HG02938 (cell line): ENCODE data around the gene ZNF76.
"Not testable (repeated sequence)": the region's sequence is repeated elsewhere in the genome, so short reads cannot be mapped to it uniquely, and the experiment has no call there.

Source experiments
- ATAC-seq: cut with Tn5 transposase; IDR thresholded peaks from one replicate; pipeline ENCODE4 v1.9.1; 2021; ENCODE audit warnings: mild to moderate bottlenecking, moderate library complexity; ENCODE audit not compliant: unreplicated experiment

ZNF76 gene

DNA sequence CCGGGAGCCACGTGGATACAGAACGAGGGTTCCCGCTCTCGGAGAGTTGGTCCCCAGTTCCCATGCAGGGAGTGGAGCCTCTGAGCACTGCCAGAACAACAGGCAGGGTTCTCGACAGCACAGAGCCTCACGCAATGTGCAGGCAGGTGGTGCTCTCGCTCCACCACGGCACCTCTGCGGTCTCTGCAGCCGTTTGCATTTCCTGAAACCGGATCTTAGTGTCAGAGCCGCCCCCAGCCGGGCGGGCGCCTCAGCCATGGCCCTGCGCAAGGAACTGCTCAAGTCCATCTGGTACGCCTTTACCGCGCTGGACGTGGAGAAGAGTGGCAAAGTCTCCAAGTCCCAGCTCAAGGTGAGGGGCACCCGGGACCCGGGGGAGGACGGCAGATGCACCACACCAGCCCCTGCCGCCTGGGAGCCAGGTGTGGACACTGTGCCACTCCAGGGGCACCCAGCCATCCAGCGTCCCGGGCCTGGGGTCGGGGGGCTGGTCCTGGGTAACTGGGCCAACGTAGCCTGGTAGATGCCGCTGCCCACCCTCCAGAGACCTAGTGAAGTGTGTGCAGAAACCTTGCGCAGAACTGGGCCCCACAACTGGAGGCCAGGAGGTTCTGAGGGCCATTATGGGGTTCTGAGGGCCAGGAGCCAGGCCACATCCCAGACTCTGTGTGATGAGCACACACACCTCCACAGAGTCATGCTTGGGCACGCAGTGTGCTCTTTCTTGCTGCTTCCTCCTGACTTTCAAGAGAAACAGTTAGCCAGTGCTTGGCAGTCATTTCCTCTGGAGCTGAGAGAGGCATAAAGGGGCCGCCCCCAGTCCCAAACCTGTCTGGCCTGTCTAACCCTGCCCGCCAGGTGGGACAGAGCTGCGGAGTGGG lies 38.3 kb downstream of the ZNF76 start, which contains the start of gene DEF6:
DEF6 (plus strand) TSS at position 218 of the 881 bp plus-strand sequence; CDS start at position 257, 39 bp downstream.
- ATAC-seq, result peak; percentile 74

DNA sequence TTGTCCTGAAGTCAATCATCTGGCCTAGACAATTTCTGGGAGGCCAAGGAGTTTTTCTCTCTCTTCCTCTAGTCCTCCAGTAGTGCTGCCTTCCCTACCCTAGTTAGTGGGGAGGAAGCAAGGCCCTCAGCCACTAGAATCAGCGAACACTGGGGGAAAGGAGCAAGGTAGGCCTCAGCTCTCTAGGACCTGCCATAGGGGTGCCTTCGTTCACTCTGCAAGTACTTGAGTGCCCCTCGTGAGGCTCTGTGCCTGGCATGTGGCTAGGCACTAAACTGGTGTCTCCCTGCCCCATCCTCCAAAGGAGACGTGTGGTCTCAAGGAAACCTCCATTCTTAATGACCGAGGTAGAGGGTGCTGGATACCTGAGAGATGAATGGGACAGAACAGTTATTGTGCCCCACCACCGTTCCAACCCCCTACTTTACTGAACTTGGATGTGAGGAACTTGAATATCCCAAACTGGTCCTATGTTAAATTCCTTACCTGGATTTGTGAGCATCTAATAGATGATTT lies 39.1 kb downstream of the ZNF76 start:
- ATAC-seq, result no peak

GRCh38 chr6:35299674-35300073 lies 40.1 kb downstream of the ZNF76 start:
- no peak for ATAC-seq

GRCh38 chr6:35300848-35301247 lies 41.3 kb downstream of the ZNF76 start:
- no peak for ATAC-seq

DNA sequence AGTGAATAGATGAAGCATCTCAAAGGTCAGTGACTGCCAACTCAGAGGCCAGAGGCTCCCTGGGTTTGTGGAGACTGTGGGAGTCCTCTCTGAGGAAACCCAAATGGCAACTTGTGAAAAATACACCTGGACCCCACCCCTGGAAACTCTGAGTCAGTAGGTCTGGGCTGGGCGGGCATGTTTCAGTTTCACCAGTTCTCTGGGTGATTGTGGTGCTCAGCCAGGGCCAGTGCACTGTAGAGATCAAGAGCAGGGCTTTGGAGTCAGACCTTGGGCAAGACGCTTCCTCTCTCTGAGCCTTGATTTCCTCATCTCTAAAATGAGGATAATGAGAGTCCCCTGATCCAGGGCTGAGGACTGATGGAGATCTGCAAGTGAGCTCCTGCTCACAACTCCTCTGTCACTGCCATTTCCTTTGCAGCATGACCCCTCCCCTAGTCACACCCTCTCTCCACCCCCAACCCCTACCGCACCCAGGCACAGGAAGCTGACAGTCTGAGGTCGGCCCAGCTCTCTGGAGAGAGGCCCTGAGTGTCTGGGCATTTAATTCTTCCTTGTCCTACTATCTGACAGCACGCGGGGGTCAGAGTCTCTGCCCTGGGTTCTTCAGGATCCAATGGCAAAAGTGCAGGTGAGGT lies 43.2 kb downstream of the ZNF76 start:
- peak; percentile 68 for ATAC-seq

- no peak for ATAC-seq
Measured at GRCh38 chr6:35304299-35304698, 44.8 kb downstream of the ZNF76 start.

GRCh38 chr6:35305117-35305516 lies 45.6 kb downstream of the ZNF76 start:
- ATAC-seq, result no peak

DNA sequence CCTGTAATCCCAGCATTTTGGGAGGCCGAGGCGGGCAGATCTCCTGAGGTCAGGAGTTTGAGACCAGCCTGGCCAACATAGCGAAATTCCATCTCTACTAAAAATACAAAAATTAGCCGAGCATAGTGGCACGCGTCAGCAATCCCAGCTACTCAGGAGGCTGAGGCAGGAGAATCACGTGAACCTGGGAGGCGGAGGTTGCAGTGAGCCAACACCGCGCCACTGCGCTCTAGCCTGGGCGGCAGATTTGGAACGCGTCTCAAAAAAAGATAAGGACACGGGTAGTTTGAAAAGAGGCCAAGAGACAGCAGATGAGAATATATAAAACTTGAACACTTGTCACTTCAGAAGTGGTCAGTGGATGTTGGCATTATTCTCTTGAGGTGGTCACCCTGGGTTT lies 47.6 kb downstream of the ZNF76 start:
- ATAC-seq, result not testable (repeated sequence)

- not testable (repeated sequence) for ATAC-seq
Measured at GRCh38 chr6:35308543-35308942, 49.0 kb downstream of the ZNF76 start.

DNA sequence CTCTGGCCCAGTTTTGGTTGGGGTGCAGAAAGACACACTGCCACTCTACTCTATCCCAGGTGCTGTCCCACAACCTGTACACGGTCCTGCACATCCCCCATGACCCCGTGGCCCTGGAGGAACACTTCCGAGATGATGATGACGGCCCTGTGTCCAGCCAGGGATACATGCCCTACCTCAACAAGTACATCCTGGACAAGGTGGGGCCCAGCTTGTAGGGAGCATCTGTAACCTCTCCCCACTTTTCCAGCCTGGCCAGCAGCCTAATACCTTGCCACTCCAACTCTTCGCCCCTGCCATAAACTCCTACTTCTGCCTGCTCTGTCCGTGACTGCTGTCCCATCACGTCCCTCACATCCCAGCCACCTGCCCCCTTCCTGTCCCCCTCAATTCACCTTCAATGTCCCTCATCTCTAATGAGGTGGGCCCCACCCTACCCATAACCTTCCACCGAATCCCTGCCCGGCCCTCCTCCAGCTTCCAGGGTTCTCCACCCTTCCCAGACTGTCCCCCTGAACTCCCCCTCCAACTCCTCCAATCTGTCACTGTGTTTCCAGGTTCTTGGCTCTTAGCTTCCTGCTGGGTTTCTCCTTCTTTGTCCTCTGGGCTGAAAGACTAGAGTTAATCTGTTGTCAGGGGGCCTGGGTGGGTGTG lies 50.2 kb downstream of the ZNF76 start:
- no peak for ATAC-seq

DNA sequence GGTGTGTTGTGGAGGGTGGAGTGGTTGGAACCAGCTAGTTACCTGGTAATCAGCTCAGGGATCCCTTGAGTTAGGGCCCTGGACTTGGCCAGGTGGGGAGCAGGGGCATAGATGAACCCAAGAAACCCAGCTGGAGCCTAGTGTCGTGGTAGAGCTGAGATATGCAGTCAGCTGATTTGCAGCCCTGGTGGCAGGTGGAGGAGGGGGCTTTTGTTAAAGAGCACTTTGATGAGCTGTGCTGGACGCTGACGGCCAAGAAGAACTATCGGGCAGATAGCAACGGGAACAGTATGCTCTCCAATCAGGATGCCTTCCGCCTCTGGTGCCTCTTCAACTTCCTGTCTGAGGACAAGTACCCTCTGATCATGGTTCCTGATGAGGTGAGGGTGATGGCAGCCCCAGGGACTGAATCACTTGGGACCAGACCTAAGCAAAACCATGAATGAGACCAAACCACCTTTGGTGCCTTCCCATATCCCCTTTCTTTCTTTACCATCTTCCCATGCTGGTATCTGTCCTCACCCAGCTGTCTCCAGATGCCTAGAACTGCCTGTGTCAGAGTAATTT lies 50.8 kb downstream of the ZNF76 start:
- ATAC-seq, result no peak

DNA sequence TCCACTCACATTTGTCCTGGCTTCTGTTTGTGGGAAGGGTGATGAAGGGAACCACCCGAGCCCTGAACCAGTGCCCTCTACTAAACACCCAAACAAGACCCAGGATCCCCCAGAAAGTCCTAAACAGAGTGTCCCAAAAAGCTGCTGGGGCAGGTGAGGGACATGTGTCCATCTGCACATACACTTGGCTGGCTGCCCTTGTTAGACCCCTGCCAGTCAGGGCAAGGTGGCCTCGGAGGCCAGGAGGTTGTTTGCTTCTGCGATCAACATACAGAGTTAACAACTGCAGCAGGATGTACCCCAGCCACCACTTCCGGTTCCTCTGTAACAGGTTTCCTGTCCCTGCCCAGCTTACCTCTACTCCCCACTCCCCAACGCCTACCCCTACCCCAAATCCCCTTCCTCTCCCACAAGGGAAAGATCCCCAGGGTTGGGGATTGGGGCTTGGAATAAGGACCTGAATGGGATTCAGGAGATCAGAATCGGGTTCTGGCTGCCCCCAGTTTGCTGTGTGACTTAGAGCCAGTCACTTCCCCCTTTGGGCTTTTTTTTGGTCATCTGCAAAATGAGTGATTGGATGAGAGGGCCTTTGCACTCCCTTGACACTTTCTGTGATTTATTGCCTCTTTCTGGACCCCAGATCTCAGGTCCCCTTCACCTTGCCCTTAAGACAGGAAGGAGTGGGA lies 52.0 kb downstream of the ZNF76 start:
- no peak for ATAC-seq

DNA sequence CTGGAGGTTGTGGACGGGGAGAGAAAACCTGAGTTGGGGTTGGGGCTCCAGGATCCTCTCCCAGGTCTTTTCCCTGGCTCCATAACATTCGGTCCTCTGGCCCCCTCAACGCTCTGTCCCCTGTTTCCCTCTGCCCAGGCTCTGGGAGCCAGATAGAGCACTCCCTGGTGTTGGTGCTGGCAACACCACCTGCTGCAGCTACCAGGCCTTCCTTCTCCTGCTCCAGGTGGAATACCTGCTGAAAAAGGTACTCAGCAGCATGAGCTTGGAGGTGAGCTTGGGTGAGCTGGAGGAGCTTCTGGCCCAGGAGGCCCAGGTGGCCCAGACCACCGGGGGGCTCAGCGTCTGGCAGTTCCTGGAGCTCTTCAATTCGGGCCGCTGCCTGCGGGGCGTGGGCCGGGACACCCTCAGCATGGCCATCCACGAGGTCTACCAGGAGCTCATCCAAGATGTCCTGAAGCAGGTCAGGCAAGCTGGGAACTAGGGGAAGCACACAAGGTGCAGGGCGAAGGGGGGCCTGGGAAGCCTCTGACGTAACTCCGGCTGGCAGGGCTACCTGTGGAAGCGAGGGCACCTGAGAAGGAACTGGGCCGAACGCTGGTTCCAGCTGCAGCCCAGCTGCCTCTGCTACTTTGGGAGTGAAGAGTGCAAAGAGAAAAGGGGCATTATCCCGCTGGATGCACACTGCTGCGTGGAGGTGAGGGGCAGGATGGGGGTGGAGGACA lies 52.7 kb downstream of the ZNF76 start:
- no peak for ATAC-seq

DNA sequence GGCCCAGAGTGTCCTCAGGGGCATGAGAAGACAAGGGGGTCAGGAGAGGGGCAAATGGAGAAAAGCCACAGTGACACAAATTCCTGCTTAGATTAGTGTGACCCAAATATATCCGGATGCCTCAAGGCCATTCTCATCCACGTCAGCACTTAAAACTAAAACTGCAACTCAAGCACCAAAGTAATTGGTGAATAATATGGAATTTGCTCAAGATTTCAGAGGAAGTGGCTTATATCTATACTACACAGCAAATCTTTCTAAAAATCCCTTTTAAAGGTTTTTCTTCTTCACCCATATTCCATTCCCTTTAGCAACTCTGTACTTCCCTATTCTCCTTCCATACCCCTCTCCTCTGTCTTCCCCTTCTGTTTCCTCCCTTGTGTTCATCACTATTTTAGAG lies 53.3 kb downstream of the ZNF76 start:
- no peak for ATAC-seq

- ATAC-seq, result no peak
Measured at GRCh38 chr6:35317483-35318195, 58.1 kb downstream of the ZNF76 start.

DNA sequence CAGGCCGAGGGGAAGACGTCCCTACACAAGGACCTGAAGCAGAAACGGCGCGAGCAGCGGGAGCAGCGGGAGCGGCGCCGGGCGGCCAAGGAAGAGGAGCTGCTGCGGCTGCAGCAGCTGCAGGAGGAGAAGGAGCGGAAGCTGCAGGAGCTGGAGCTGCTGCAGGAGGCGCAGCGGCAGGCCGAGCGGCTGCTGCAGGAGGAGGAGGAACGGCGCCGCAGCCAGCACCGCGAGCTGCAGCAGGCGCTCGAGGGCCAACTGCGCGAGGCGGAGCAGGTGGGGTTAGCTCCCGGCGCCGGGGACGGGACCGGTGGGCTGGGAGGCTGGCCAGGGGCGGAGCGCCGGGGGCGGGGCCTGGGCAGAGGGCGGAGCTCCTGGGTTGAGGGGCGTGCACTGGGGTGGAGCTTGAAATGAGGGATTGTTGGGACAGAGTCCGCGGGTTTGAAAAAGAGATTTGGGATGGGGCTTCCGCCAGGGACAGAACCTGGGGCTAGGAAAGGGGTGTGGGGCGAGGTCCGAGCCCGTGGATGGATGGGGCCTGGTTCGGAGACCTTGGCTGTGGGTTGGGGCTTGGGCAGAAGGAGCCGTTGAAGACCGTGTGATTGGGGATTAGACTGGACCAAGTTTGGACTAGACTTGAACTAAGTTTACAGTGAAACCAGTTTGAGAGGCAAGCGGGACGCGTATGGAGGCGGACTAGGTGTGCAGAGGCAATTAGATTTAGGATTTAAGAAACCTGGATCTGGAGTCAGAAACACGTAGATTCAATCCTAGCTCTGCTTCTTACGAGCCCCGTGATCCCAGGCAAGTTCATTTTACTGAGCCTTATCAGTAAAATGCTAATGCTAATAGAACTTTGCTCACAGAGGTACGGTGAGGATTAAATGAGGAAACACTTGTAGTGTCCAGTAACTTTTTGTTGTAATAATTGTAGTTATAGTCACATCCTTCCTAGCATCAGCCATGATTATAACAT lies 58.9 kb downstream of the ZNF76 start:
- ATAC-seq, result no peak

- ATAC-seq, result no peak
Measured at GRCh38 chr6:35319346-35320030, 60.0 kb downstream of the ZNF76 start.

DNA sequence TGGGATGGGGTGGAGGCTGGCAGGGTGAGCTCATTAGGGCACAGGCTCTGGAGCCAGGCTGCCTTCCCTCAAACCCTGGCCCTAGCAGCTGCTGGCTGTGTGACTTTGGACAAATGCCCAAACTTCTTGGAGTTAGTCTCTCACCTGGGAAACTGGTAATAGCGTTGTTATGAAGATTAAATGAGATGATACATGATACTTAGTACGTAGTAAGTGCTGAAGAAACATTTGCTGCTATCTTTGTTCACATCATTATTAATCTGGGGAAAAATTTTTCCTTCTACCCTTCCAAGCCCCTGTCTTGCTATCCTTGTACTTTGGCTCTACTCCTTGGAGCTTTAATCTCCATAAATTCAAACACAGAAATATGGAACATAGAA lies 60.5 kb downstream of the ZNF76 start:
- ATAC-seq, result no peak
